ENCODE measurements around the gene ARMH4.

- TF ChIP-seq POLR2AphosphoS5 (IDR thresholded peaks at IDR 0.05) (no peak), EP300 (IDR thresholded peaks at IDR 0.05) (no peak), CTCF (IDR thresholded peaks at IDR 0.05) (no peak)
These were observed 21.8 kb downstream of the ARMH4 start for GRCh38 chr14:58130116-58130782.

All from sigmoid colon (tissue), 4 donors.